ENCODE measurements around the gene TSC2.

DNA sequence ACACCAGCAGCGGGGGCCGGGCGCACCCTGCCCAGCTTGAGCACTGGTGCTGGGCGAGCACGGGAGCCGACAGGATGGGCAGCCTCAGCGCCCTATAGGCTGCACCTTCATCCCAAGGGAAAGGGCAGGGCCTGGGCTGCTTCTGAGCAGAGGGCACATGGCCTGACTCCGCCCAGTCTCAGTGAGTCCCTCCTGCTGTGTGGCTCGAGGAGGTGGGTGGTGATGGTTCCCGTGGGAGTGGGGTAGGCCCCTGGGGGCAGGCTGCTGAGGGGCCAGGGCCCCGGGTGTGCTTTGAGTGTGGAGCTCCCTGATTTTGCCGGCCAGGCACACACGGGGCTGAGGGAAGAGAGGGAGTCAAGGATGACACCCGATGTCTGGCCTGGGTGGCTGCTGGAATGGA, 37.9 kb downstream of the TSC2 start:
- TF ChIP-seq, protein P1, sequence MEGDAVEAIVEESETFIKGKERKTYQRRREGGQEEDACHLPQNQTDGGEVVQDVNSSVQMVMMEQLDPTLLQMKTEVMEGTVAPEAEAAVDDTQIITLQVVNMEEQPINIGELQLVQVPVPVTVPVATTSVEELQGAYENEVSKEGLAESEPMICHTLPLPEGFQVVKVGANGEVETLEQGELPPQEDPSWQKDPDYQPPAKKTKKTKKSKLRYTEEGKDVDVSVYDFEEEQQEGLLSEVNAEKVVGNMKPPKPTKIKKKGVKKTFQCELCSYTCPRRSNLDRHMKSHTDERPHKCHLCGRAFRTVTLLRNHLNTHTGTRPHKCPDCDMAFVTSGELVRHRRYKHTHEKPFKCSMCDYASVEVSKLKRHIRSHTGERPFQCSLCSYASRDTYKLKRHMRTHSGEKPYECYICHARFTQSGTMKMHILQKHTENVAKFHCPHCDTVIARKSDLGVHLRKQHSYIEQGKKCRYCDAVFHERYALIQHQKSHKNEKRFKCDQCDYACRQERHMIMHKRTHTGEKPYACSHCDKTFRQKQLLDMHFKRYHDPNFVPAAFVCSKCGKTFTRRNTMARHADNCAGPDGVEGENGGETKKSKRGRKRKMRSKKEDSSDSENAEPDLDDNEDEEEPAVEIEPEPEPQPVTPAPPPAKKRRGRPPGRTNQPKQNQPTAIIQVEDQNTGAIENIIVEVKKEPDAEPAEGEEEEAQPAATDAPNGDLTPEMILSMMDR (IDR thresholded peaks at IDR 0.05): no peak
- no peak for TF ChIP-seq ZFX (IDR thresholded peaks at IDR 0.05; ENCODE audit: borderline replicate concordance)

Measured in 22Rv1 (cell line).